Spleen (tissue), 7 donors: Measurements from ENCODE around the gene NDUFAF8.

Experiments
- POLR2A ChIP-seq, 3 donors: fragments of 450-650 bp; IDR thresholded peaks; one replicate each; pipeline ENCODE4 v1.5.1; 2017; ENCODE audit warnings: antibody characterized with exemption in 3 of 3, mild to moderate bottlenecking in 1 of 3
- POLR2AphosphoS5 ChIP-seq, 3 donors: sonication (generic); formaldehyde crosslinking; IDR thresholded peaks; one replicate each; pipeline ENCODE4 v1.5.1; 2017; ENCODE audit warnings: antibody characterized with exemption in 3 of 3
- TF ChIP-seq, protein P1 (sequence below), 11 experiments: fragments of 200-600 bp in 7 of 11; fragments of 450-650 bp in 4 of 11; sonication (generic) in 4 of 11; IDR thresholded peaks in 8 of 11; conservative IDR thresholded peaks in 3 of 11; 1 replicate in 7 of 11; 2 replicates in 4 of 11; pipeline versions ENCODE4 v1.4.0 to v1.8.0; 2016 to 2021; ENCODE audit warnings: antibody characterized with exemption in 11 of 11, inconsistent platforms in 4 of 11, mild to moderate bottlenecking in 1 of 11
- donor health status: DM: no; HTN: no; CAD: no; lungs with moderate emphysema.
- donor health status: DM: no; HTN: no; CAD: no.
- donor health status: DM: no; HTN: no; CAD: no.

- TF ChIP-seq, protein P1, sequence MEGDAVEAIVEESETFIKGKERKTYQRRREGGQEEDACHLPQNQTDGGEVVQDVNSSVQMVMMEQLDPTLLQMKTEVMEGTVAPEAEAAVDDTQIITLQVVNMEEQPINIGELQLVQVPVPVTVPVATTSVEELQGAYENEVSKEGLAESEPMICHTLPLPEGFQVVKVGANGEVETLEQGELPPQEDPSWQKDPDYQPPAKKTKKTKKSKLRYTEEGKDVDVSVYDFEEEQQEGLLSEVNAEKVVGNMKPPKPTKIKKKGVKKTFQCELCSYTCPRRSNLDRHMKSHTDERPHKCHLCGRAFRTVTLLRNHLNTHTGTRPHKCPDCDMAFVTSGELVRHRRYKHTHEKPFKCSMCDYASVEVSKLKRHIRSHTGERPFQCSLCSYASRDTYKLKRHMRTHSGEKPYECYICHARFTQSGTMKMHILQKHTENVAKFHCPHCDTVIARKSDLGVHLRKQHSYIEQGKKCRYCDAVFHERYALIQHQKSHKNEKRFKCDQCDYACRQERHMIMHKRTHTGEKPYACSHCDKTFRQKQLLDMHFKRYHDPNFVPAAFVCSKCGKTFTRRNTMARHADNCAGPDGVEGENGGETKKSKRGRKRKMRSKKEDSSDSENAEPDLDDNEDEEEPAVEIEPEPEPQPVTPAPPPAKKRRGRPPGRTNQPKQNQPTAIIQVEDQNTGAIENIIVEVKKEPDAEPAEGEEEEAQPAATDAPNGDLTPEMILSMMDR (IDR thresholded peaks at IDR 0.05 in 8 of 11, conservative IDR thresholded peaks at IDR 0.05 in 3 of 11) = no peak
- TF ChIP-seq POLR2AphosphoS5 (IDR thresholded peaks at IDR 0.05) = peak in 2 of 3 donors; percentile 28 to 34
- no peak for TF ChIP-seq POLR2A (IDR thresholded peaks at IDR 0.05)
Measured at GRCh38 chr17:81192386-81193050, 46.6 kb upstream of the NDUFAF8 start.
